AG08396 (cell line): ENCODE results near the gene CRYBG3.

Source experiments
- DNase-seq: peaks from one replicate; pipeline ENCODE4 v3.0.0; 2012; ENCODE audit warnings: low spot score, mixed read lengths

CRYBG3 gene

GRCh38 chr3:97838393-97838792, 16.6 kb downstream of the CRYBG3 start:
- no peak for DNase-seq

GRCh38 chr3:97839944-97840343, 18.1 kb downstream of the CRYBG3 start:
- no peak for DNase-seq

DNA sequence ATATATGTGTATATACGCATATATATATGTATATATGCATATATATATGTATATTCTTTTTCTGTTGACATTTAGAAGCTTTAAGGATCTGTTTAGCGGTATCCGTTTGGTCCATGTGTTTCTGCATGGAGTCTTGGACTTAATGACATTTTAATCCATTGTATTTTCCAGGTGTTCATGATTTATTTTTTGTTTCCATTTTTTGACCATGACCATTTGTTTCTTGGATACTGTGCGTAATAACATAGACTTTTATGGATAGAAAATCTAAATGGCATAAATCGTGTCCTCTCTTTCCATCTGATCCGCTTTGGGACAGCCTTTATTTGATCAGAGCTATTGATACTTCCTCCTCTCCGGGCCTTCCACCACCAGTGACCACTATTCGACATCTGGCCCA, 19.5 kb downstream of the CRYBG3 start:
- no peak for DNase-seq

DNA sequence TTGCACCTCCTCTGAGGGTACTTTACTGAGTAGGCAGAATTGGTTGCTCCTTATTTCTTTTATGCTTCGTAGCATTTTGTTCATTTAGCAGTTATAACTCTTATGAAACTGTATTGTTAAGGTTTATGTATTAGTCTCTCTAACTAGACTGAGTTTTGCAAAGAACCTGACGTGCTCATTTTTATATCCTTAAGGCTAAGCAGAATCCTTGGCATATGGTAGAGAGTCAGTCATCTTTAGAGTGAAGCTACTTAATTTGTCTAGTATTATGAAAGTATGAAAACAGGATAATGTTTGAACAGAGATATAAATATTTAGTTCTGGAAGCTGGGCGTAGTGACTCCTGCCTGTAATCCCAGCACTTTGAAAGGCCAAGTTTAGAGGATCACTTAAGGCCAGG, 20.1 kb downstream of the CRYBG3 start:
- no peak for DNase-seq

DNA sequence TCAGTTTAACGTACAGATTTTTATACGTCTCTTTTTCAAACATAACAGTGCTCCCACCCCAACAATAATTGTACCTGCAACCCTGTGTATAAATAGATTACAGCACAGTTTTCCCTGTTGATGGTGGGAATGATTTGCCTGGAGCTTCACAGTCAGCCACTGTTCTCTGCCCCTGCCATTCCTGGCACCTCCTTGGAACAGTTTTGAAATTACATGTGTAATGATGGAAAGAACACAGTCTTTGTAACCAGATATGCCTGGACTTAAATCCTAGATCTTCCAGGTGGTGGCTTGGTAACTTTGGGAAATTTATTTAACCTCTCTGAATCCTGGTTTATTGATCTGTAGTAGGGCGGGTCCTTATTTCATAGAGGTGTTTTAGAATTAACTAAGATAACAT, 27.0 kb downstream of the CRYBG3 start:
- DNase-seq = no peak

DNA sequence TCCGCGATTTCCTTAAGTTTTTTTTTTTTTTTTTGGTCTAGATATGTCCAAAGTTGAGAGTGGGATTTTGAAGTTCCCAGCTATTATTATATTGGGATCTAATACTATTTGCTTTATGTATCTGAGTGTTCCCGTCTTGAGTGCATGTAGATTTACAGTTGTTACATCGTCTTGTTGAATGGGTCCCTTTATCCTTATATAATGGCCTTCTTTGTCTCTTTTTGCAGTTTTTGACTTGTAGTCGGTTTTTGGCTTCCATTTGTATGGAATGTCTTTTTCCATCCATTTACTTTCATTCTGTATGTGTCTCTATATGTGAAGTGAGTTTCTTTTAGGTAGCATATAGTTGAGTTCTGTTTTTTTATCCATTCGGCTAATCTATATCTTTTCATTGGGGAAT, 35.6 kb downstream of the CRYBG3 start:
- no peak for DNase-seq

DNA sequence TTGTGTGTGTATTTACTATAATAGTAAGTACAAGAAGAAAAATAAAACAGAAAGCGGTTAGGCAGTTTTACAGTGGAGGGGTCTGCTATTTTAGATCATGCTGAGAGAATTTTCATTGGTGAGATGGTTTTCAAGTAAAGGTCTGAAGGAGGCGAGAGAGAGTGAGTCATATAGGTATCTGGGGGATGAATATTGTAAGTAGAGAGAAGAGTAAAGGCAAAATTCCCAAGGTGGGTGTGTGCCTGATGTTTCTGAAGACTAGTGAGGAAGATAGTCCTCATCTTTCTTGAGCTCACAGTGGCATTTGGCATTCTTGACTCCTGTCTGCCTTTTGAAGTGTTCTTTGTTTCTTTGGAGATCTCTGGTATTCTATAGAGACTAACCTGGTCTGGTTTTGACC, 38.6 kb downstream of the CRYBG3 start:
- no peak for DNase-seq

DNA sequence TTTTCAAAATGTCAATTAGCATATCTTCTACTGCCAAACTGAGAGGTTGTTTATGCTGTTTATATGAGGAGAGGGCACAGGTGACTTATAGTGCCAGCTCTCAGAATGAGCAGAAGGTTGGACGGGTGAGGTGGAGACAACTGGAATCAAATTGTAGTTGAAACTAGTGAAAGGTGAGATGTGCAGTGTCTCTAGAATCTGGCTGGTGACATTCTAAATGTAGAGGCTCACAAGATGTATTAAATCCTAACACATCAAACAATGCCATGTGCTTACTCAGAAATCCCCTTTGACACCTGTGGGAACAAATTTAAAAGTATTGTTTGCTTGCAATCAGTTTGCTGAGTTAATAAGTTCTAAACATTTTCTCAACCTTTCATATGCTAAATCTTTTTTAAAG, 40.8 kb downstream of the CRYBG3 start:
- no peak for DNase-seq

GRCh38 chr3:97863031-97863430, 41.2 kb downstream of the CRYBG3 start:
- no peak for DNase-seq

GRCh38 chr3:97863775-97864174, 42.0 kb downstream of the CRYBG3 start:
- DNase-seq = no peak

- DNase-seq = no peak
These were observed 49.4 kb downstream of the CRYBG3 start for GRCh38 chr3:97871186-97871585.

- peak; percentile 58 for DNase-seq
These were observed 50.2 kb downstream of the CRYBG3 start for GRCh38 chr3:97871801-97872524.

DNA sequence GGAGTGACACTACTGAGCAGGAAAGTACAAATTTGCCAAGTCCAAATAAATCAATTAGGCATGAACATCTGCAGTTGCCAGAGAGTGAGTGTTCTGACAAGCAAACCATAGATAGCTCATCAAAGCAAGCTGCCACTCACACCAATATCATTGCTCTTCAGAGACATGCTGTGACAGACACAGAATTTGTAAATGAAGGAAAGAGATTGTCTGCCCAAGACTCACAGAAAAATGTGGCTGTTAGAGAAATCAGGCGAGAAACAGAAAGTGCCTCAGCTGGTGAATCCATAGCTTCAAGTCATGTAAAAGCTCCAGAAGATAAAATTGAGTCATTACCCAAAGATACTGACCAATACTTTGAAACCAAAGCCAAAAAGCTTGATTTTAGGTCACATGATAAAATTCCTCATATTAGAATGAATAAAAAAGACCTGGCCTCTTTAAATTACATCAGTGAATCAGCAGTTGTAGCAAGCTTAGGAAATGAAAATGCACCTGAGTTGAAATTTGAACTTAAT, 50.8 kb downstream of the CRYBG3 start:
- DNase-seq = no peak

- DNase-seq = no peak
These were observed 58.5 kb downstream of the CRYBG3 start for GRCh38 chr3:97880267-97880666.

DNA sequence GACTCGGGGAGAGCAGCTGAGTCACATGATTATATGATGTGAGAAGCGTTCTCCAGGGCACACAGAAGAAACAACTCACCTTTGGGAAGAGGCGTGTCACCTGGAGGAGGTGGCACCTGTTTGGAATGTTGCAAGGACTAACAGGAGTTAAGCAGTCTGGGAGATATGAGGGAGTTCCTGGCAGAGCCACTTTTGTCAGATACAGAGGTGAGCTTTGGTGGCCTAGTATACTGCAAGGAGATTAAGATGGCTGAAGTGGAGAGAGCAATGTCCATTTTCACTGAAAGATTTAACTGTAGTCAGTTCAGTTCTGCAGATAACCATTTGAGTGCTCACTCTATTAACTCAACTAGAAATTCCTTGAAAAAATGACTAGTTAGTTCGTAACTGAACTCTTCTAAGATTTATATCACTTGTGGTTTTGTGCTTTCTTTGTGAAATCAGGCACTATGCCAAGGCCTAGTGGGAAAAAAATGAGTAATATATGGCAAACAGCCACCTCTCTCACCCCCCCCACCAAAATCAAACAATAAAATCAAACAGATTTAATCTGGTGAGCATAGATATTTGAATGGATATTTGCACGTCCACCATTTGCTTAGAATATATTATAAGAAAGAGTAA, 61.3 kb downstream of the CRYBG3 start:
- no peak for DNase-seq

- no peak for DNase-seq
These were observed 61.9 kb downstream of the CRYBG3 start for GRCh38 chr3:97883736-97884135.

GRCh38 chr3:97884586-97885123, 62.8 kb downstream of the CRYBG3 start:
- no peak for DNase-seq

- no peak for DNase-seq
These were observed 64.4 kb downstream of the CRYBG3 start for GRCh38 chr3:97885931-97886824.

GRCh38 chr3:97889814-97890213, 68.0 kb downstream of the CRYBG3 start:
- DNase-seq = no peak

DNA sequence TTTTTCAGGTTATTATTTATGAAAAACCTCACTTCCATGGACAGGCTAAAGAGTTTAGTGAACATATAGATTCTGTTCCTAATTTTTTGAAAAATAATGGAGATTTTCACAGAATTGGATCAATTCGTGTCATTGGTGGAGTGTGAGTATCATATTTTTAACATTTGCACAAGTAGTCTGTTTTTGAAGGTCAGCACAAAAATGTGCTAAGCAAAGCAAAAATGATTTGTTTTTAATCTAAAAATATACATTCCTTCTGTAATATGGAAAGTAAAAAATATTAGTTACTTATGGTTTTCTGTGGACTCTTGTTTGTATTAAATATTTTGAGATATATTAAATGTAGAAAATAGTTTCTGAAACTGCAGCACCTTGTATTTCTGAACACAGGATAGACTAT, 71.0 kb downstream of the CRYBG3 start:
- no peak for DNase-seq

DNA sequence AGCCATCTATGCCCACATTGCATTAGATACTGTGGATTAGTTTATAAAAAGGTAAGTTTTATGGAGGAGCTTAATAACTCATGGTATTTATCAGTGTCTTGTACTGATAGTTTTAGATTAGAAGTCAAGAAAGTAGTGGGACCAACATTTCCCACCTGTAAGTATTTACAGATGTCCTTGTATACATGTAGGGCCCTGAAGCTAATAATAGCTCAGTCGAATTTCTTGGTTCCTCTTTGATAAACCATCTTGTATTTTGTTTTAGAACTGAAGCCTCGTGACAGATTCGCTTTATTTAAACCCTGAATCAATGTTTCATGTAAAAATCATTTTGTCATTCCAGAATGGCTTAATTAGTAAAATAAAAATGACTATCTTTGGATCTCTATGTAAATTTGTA, 73.4 kb downstream of the CRYBG3 start:
- no peak for DNase-seq

- no peak for DNase-seq
These were observed 74.3 kb downstream of the CRYBG3 start for GRCh38 chr3:97896129-97896528.
